ENCODE data around the gene SSRP1. TPM values are rescaled to one million over a fixed set of nuclear protein-coding genes. Genes with fewer than 3 reads are reported as not detected.

Gene SSRP1
- total and polyA plus RNA-seq, 9 of the 15 experiments (the other 6 are each of a cell fraction or from before 2014, with no cell fraction given) = 91.1 to 416 (median 245) TPM

DNA sequence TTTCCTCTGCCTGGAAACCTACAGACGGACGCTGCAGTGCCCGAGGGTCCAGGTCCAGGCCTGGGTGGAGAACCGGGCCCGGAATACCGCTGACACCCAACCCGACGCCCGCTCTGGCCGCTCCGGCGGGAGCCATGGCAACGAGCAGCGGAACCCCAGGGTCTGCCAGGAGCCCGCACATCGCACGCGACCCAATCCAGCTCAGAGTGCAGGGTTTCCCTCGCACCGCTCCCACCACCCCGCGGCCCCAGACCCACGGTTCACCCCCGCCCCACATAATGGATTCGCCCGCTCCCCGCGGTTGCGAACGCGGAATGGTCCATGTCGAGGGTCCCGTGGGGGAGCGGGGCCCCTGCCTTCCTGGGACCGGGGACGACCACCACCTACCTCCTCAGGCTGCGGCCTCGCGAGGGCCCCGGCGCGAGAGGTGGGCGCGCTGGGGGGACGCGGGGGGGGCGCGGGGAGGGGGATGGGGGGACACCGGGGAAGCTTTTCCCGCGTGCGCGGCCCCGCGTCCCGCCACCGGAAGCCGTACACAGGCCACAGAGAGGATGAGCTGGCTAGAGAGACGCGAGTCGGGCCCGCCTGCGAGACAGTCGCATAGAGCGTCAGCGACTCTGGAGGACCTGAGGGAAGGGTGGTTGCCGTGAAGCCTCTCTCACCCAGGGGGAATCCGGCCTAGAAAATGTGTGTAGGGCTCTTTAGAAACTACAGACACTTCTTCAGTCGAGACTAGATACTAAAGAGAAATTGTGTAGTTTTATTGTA is at the start of gene SSRP1 (continued):
- TF ChIP-seq, protein P1, sequence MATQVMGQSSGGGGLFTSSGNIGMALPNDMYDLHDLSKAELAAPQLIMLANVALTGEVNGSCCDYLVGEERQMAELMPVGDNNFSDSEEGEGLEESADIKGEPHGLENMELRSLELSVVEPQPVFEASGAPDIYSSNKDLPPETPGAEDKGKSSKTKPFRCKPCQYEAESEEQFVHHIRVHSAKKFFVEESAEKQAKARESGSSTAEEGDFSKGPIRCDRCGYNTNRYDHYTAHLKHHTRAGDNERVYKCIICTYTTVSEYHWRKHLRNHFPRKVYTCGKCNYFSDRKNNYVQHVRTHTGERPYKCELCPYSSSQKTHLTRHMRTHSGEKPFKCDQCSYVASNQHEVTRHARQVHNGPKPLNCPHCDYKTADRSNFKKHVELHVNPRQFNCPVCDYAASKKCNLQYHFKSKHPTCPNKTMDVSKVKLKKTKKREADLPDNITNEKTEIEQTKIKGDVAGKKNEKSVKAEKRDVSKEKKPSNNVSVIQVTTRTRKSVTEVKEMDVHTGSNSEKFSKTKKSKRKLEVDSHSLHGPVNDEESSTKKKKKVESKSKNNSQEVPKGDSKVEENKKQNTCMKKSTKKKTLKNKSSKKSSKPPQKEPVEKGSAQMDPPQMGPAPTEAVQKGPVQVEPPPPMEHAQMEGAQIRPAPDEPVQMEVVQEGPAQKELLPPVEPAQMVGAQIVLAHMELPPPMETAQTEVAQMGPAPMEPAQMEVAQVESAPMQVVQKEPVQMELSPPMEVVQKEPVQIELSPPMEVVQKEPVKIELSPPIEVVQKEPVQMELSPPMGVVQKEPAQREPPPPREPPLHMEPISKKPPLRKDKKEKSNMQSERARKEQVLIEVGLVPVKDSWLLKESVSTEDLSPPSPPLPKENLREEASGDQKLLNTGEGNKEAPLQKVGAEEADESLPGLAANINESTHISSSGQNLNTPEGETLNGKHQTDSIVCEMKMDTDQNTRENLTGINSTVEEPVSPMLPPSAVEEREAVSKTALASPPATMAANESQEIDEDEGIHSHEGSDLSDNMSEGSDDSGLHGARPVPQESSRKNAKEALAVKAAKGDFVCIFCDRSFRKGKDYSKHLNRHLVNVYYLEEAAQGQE (IDR thresholded peaks at IDR 0.05; ENCODE audit: borderline replicate concordance) = no peak
- TF ChIP-seq, protein P1 (CRISPR knock-in tag; IDR thresholded peaks at IDR 0.05; ENCODE audit: low read depth) = no peak
- TF ChIP-seq ZBTB17 (CRISPR knock-in tag; IDR thresholded peaks at IDR 0.05) (no peak), ZNF609 (CRISPR knock-in tag; IDR thresholded peaks at IDR 0.05; ENCODE audit: borderline replicate concordance) (no peak), GATA2 (CRISPR knock-in tag; IDR thresholded peaks at IDR 0.05) (no peak), HDAC6 (IDR thresholded peaks at IDR 0.05; ENCODE audit: low read depth, low read length) (no peak)
- TF ChIP-seq, protein P2, sequence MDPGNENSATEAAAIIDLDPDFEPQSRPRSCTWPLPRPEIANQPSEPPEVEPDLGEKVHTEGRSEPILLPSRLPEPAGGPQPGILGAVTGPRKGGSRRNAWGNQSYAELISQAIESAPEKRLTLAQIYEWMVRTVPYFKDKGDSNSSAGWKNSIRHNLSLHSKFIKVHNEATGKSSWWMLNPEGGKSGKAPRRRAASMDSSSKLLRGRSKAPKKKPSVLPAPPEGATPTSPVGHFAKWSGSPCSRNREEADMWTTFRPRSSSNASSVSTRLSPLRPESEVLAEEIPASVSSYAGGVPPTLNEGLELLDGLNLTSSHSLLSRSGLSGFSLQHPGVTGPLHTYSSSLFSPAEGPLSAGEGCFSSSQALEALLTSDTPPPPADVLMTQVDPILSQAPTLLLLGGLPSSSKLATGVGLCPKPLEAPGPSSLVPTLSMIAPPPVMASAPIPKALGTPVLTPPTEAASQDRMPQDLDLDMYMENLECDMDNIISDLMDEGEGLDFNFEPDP (CRISPR knock-in tag; IDR thresholded peaks at IDR 0.05) = no peak
- TF ChIP-seq, protein P3, sequence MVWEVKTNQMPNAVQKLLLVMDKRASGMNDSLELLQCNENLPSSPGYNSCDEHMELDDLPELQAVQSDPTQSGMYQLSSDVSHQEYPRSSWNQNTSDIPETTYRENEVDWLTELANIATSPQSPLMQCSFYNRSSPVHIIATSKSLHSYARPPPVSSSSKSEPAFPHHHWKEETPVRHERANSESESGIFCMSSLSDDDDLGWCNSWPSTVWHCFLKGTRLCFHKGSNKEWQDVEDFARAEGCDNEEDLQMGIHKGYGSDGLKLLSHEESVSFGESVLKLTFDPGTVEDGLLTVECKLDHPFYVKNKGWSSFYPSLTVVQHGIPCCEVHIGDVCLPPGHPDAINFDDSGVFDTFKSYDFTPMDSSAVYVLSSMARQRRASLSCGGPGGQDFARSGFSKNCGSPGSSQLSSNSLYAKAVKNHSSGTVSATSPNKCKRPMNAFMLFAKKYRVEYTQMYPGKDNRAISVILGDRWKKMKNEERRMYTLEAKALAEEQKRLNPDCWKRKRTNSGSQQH (CRISPR knock-in tag; IDR thresholded peaks at IDR 0.05) = no peak

Data from K562 (cell line).